K562 (cell line): ENCODE data around the gene HES5. TPM values are rescaled to one million over a fixed set of nuclear protein-coding genes. Genes with fewer than 3 reads are reported as not detected.

Experiments
- polyA plus RNA-seq, 8 experiments: library from polyadenylated mRNA; depleted of rRNA in 4 of 8; stranded (reverse) in 5 of 8; unstranded in 3 of 8; fragments of >200 nt; fragmentation: Nextera tagmentation in 2 of 8; fragmentation: Illumina TruSeq in 1 of 8; extraction: Ambion mirVana in 2 of 8; extraction: Trizol in 1 of 8; gene quantifications; 2 replicates each; pipeline versions ENCODE4 v1.2.1 to v1.2.3, GENCODE V29; 2011 to 2014; ENCODE audit warnings: inconsistent platforms in 1 of 8, missing spikeins in 1 of 8
- total RNA-seq, 7 experiments: library from RNA; depleted of rRNA in 6 of 7; stranded (reverse); fragments of >200 nt in 6 of 7; fragmentation: Illumina TruSeq in 2 of 7; extraction: Trizol in 2 of 7; gene quantifications; 2 replicates each; pipeline versions ENCODE4 v1.2.1 to v1.2.3, GENCODE V29; 2011 to 2021; ENCODE audit warnings: low replicate concordance in 1 of 7

HES5 gene
- total and polyA plus RNA-seq, 9 of the 15 experiments (the other 6 are each of a cell fraction or from before 2014, with no cell fraction given): not detected

Other genes with a start within 250 kb of the HES5 start
Only the 7 nearest of the 8 such genes appear.
- gene RER1, start 138.4 kb downstream of the HES5 start, total RNA-seq (2014; rRNA removed): 63.1 and 109 TPM in 2 replicates
- 183 and 211 TPM in 2 replicates for gene RER1, start 138.4 kb downstream of the HES5 start, total RNA-seq (2014; rRNA removed; fragmentation: Illumina TruSeq; extraction: Trizol)
- 146 and 153 TPM in 2 replicates for gene RER1, start 138.4 kb downstream of the HES5 start, total RNA-seq (2015; rRNA removed; fragmentation: Illumina TruSeq; extraction: Trizol)
- 219 and 235 TPM in 2 replicates for gene RER1, start 138.4 kb downstream of the HES5 start, total RNA-seq (2021)
- 316 and 354 TPM in 2 replicates for gene RER1, start 138.4 kb downstream of the HES5 start, polyA plus RNA-seq (2011; rRNA removed)
- 299 and 323 TPM in 2 replicates for gene RER1, start 138.4 kb downstream of the HES5 start, polyA plus RNA-seq (2014; fragmentation: Illumina TruSeq; extraction: Trizol)
- gene RER1, start 138.4 kb downstream of the HES5 start, polyA plus RNA-seq (2014; fragmentation: Nextera tagmentation; extraction: Ambion mirVana): 10 to 100 TPM; 19.6 to 34.5 TPM
- 216 and 249 TPM in 2 replicates for gene RER1, start 138.4 kb downstream of the HES5 start, polyA plus RNA-seq (2014; rRNA removed)
- gene PEX10, start 117.7 kb downstream of the HES5 start, total RNA-seq (2014; rRNA removed): 24.5 and 26.2 TPM in 2 replicates
- gene PEX10, start 117.7 kb downstream of the HES5 start, total RNA-seq (2014; rRNA removed; fragmentation: Illumina TruSeq; extraction: Trizol): 5.6 and 5.7 TPM in 2 replicates
- 8.4 and 9.3 TPM in 2 replicates for gene PEX10, start 117.7 kb downstream of the HES5 start, total RNA-seq (2015; rRNA removed; fragmentation: Illumina TruSeq; extraction: Trizol)
- 18.2 and 18.7 TPM in 2 replicates for gene PEX10, start 117.7 kb downstream of the HES5 start, total RNA-seq (2021)
- gene PEX10, start 117.7 kb downstream of the HES5 start, polyA plus RNA-seq (2011; rRNA removed): 8.7 and 9.4 TPM in 2 replicates
- 6.4 and 10.6 TPM in 2 replicates for gene PEX10, start 117.7 kb downstream of the HES5 start, polyA plus RNA-seq (2014; fragmentation: Illumina TruSeq; extraction: Trizol)
- gene PEX10, start 117.7 kb downstream of the HES5 start, polyA plus RNA-seq (2014; fragmentation: Nextera tagmentation; extraction: Ambion mirVana): under 1 TPM; 0.03 to 0.11 TPM
- gene PEX10, start 117.7 kb downstream of the HES5 start, polyA plus RNA-seq (2014; rRNA removed): 18.8 and 22.5 TPM in 2 replicates
- not detected in 2 replicates for gene PLCH2, start 54.0 kb downstream of the HES5 start, total RNA-seq (2014; rRNA removed)
- gene PLCH2, start 54.0 kb downstream of the HES5 start, total RNA-seq (2014; rRNA removed; fragmentation: Illumina TruSeq; extraction: Trizol): not detected in 2 replicates
- gene PLCH2, start 54.0 kb downstream of the HES5 start, total RNA-seq (2015; rRNA removed; fragmentation: Illumina TruSeq; extraction: Trizol): not detected in 2 replicates
- 0.04 and 0.16 TPM in 2 replicates for gene PLCH2, start 54.0 kb downstream of the HES5 start, total RNA-seq (2021)
- gene PLCH2, start 54.0 kb downstream of the HES5 start, polyA plus RNA-seq (2011; rRNA removed): not detected in 2 replicates
- gene PLCH2, start 54.0 kb downstream of the HES5 start, polyA plus RNA-seq (2014; fragmentation: Illumina TruSeq; extraction: Trizol): not detected in 2 replicates
- not detected for gene PLCH2, start 54.0 kb downstream of the HES5 start, polyA plus RNA-seq (2014; fragmentation: Nextera tagmentation; extraction: Ambion mirVana)
- gene PLCH2, start 54.0 kb downstream of the HES5 start, polyA plus RNA-seq (2014; rRNA removed): not detected in 2 replicates
- 39.6 and 50.7 TPM in 2 replicates for gene PANK4, start 3.7 kb downstream of the HES5 start, total RNA-seq (2014; rRNA removed)
- gene PANK4, start 3.7 kb downstream of the HES5 start, total RNA-seq (2014; rRNA removed; fragmentation: Illumina TruSeq; extraction: Trizol): 15.3 and 19.2 TPM in 2 replicates
- 29.7 and 32.0 TPM in 2 replicates for gene PANK4, start 3.7 kb downstream of the HES5 start, total RNA-seq (2015; rRNA removed; fragmentation: Illumina TruSeq; extraction: Trizol)
- 55.6 and 61.3 TPM in 2 replicates for gene PANK4, start 3.7 kb downstream of the HES5 start, total RNA-seq (2021)
- gene PANK4, start 3.7 kb downstream of the HES5 start, polyA plus RNA-seq (2011; rRNA removed): 23.3 and 39.3 TPM in 2 replicates
- gene PANK4, start 3.7 kb downstream of the HES5 start, polyA plus RNA-seq (2014; fragmentation: Illumina TruSeq; extraction: Trizol): 31.5 and 31.8 TPM in 2 replicates
- gene PANK4, start 3.7 kb downstream of the HES5 start, polyA plus RNA-seq (2014; fragmentation: Nextera tagmentation; extraction: Ambion mirVana): 1 to 10 TPM in 1 of 2 experiments, under 1 TPM in 1; 0.93 to 1.4 TPM
- 41.3 and 42.3 TPM in 2 replicates for gene PANK4, start 3.7 kb downstream of the HES5 start, polyA plus RNA-seq (2014; rRNA removed)
- 0.68 and 0.73 TPM in 2 replicates for gene TNFRSF14, start 26.1 kb upstream of the HES5 start, total RNA-seq (2014; rRNA removed)
- gene TNFRSF14, start 26.1 kb upstream of the HES5 start, total RNA-seq (2014; rRNA removed; fragmentation: Illumina TruSeq; extraction: Trizol): 0.11 and 0.16 TPM in 2 replicates
- 1.1 and 1.3 TPM in 2 replicates for gene TNFRSF14, start 26.1 kb upstream of the HES5 start, total RNA-seq (2015; rRNA removed; fragmentation: Illumina TruSeq; extraction: Trizol)
- 1.8 and 2.1 TPM in 2 replicates for gene TNFRSF14, start 26.1 kb upstream of the HES5 start, total RNA-seq (2021)
- 0.68 and 1.3 TPM in 2 replicates for gene TNFRSF14, start 26.1 kb upstream of the HES5 start, polyA plus RNA-seq (2011; rRNA removed)
- gene TNFRSF14, start 26.1 kb upstream of the HES5 start, polyA plus RNA-seq (2014; fragmentation: Illumina TruSeq; extraction: Trizol): 0.58 and 0.89 TPM in 2 replicates
- gene TNFRSF14, start 26.1 kb upstream of the HES5 start, polyA plus RNA-seq (2014; fragmentation: Nextera tagmentation; extraction: Ambion mirVana): not detected
- 1.6 and 2.3 TPM in 2 replicates for gene TNFRSF14, start 26.1 kb upstream of the HES5 start, polyA plus RNA-seq (2014; rRNA removed)
- 14.0 and 16.4 TPM in 2 replicates for gene PRXL2B, start 56.5 kb upstream of the HES5 start, total RNA-seq (2014; rRNA removed)
- 3.3 and 4.1 TPM in 2 replicates for gene PRXL2B, start 56.5 kb upstream of the HES5 start, total RNA-seq (2014; rRNA removed; fragmentation: Illumina TruSeq; extraction: Trizol)
- 11.8 TPM in 2 replicates for gene PRXL2B, start 56.5 kb upstream of the HES5 start, total RNA-seq (2015; rRNA removed; fragmentation: Illumina TruSeq; extraction: Trizol)
- gene PRXL2B, start 56.5 kb upstream of the HES5 start, total RNA-seq (2021): 25.3 and 28.1 TPM in 2 replicates
- gene PRXL2B, start 56.5 kb upstream of the HES5 start, polyA plus RNA-seq (2011; rRNA removed): 6.7 and 7.0 TPM in 2 replicates
- gene PRXL2B, start 56.5 kb upstream of the HES5 start, polyA plus RNA-seq (2014; fragmentation: Illumina TruSeq; extraction: Trizol): 15.2 and 16.6 TPM in 2 replicates
- gene PRXL2B, start 56.5 kb upstream of the HES5 start, polyA plus RNA-seq (2014; fragmentation: Nextera tagmentation; extraction: Ambion mirVana): 1 to 10 TPM in 1 of 2 experiments, under 1 TPM in 1; 0.99 to 1.7 TPM
- 17.6 and 20.7 TPM in 2 replicates for gene PRXL2B, start 56.5 kb upstream of the HES5 start, polyA plus RNA-seq (2014; rRNA removed)
- not detected in 2 replicates for gene MMEL1, start 102.8 kb upstream of the HES5 start, total RNA-seq (2014; rRNA removed)
- not detected in 2 replicates for gene MMEL1, start 102.8 kb upstream of the HES5 start, total RNA-seq (2014; rRNA removed; fragmentation: Illumina TruSeq; extraction: Trizol)
- not detected in 2 replicates for gene MMEL1, start 102.8 kb upstream of the HES5 start, total RNA-seq (2015; rRNA removed; fragmentation: Illumina TruSeq; extraction: Trizol)
- not detected in 2 replicates for gene MMEL1, start 102.8 kb upstream of the HES5 start, total RNA-seq (2021)
- not detected in 2 replicates for gene MMEL1, start 102.8 kb upstream of the HES5 start, polyA plus RNA-seq (2011; rRNA removed)
- not detected in 2 replicates for gene MMEL1, start 102.8 kb upstream of the HES5 start, polyA plus RNA-seq (2014; fragmentation: Illumina TruSeq; extraction: Trizol)
- gene MMEL1, start 102.8 kb upstream of the HES5 start, polyA plus RNA-seq (2014; fragmentation: Nextera tagmentation; extraction: Ambion mirVana): not detected
- gene MMEL1, start 102.8 kb upstream of the HES5 start, polyA plus RNA-seq (2014; rRNA removed): not detected in 2 replicates